NT2/D1 (cell line): Measurements from ENCODE around the gene ANAPC10.

ENCODE experiments used
- DNase-seq: peaks from one replicate; pipeline ENCODE4 v3.0.0-alpha.2; 2011; ENCODE audit warnings: low read depth, low spot score
- H3K27me3 ChIP-seq: 2 replicates; pipeline ENCODE4 v1.6.0; 2011; ENCODE audit warnings: mild to moderate bottlenecking; ENCODE audit not compliant: insufficient read length, insufficient read depth
- H3K36me3 ChIP-seq: 2 replicates; pipeline ENCODE4 v1.6.1; 2011; ENCODE audit warnings: mild to moderate bottlenecking, low read length, mixed read lengths; ENCODE audit not compliant: insufficient read depth, insufficient read length
- H3K4me1 ChIP-seq: 2 replicates; pipeline ENCODE4 v1.5.1; 2011; ENCODE audit not compliant: insufficient read depth, insufficient read length
- H3K4me3 ChIP-seq: 2 replicates; pipeline ENCODE4 v1.5.1; 2011; ENCODE audit warnings: low read depth; ENCODE audit not compliant: insufficient read length
- H3K9ac ChIP-seq: 2 replicates; pipeline ENCODE4 v1.6.0; 2011; ENCODE audit warnings: low read depth; ENCODE audit not compliant: insufficient read length
- H3K9me3 ChIP-seq: 2 replicates; pipeline ENCODE4 v1.5.1; 2011; ENCODE audit warnings: mild to moderate bottlenecking, low read length; ENCODE audit not compliant: insufficient read depth
- SUZ12 ChIP-seq: IDR thresholded peaks from 2 replicates; pipeline ENCODE4 v1.6.1; 2011; ENCODE audit not compliant: insufficient read length, insufficient read depth; ENCODE audit errors: extremely low read depth
- YY1 ChIP-seq: IDR thresholded peaks from 2 replicates; pipeline ENCODE4 v1.6.1; 2011; ENCODE audit not compliant: insufficient read length, insufficient read depth
- ZNF274 ChIP-seq: IDR thresholded peaks from 2 replicates; pipeline ENCODE4 v1.6.1; 2011; ENCODE audit warnings: mild to moderate bottlenecking, low read depth, low read length

ANAPC10 gene

GRCh38 chr4:145097331-145097820 is 620 bp downstream of the ANAPC10 start:
- no peak for DNase-seq
- H3K4me3 ChIP-seq, result peak overlapping the region; percentile 90
- H3K27me3 ChIP-seq, result no peaks in the 10 kb centered on the region
- no peaks in the 10 kb centered on the region for H3K4me1 ChIP-seq
- H3K9me3 ChIP-seq, result no peaks in the 10 kb centered on the region
- H3K36me3 ChIP-seq, result peaks cover 47% of the 10 kb centered on the region
- TF ChIP-seq ZNF274 (no peak), SUZ12 (no peak), YY1 (no peak)
- peak overlapping the region; percentile 95 for H3K9ac ChIP-seq

GRCh38 chr4:145093638-145094037 is 4.4 kb downstream of the ANAPC10 start:
- peaks cover 46% of the 10 kb centered on the region for H3K36me3 ChIP-seq
- DNase-seq, result no peak
- no peak overlapping the region for H3K4me3 ChIP-seq
- H3K9ac ChIP-seq, result no peak overlapping the region
- no peaks in the 10 kb centered on the region for H3K9me3 ChIP-seq
- H3K27me3 ChIP-seq, result no peaks in the 10 kb centered on the region
- H3K4me1 ChIP-seq, result no peaks in the 10 kb centered on the region
- TF ChIP-seq ZNF274, result no peak

DNA sequence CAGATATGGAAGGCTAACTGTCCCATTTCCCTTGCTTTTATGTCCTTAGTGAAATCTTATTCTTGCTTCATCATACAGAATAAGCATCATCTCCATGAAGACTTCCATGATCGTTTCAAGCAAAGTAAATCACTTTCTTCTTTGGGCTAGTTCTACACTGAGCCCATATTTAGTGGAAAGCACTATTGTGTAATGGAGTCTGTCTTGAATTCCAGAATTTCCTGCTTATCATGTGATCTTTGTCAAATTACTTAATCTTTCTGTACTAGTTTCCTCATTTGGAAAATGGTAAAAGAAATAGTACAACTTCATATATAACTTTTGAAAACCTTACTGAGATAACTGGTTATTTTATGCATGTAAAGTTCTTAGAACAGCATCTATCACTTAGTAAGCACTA is 7.6 kb downstream of the ANAPC10 start:
- no peak for DNase-seq
- no peaks in the 10 kb centered on the region for H3K9me3 ChIP-seq
- H3K36me3 ChIP-seq, result peaks cover 43% of the 10 kb centered on the region
- TF ChIP-seq SUZ12, result no peak
- no peak for TF ChIP-seq YY1
- no peak for TF ChIP-seq ZNF274
- no peaks in the 10 kb centered on the region for H3K27me3 ChIP-seq
- no peak overlapping the region for H3K4me3 ChIP-seq
- no peak overlapping the region for H3K9ac ChIP-seq
- no peaks in the 10 kb centered on the region for H3K4me1 ChIP-seq

DNA sequence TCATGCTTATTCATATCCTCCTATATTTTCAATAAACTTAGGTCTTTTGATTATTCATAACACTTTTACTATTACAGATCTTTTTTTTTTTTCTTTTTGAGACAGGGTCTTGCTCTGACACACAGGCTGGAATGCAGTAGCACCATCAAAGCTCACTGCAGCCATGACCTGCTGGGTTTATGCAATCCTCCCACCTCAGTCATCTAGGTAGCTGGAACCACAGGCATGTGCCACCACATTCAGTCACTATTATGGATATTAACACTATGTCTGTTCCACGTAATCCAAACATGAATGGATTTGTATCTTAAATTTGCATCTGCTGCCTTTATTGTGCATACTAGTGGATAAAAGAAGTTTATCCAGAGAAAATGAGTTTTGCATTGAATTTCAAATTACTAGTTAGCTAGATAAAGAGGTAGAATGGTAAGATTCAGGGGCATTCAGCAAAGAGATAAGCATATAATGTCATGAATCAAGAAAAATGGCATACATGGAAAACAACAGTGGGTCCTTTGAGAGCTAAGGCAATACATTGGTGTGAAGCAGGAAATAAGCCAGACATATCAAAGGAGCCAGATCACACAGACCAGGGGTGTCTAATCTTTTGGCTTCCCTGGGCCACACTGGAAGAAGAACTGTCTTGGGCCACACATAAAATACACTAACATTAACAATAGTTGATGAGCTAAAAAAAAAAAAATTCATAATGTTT is 13.9 kb downstream of the ANAPC10 start:
- no peak overlapping the region for H3K4me3 ChIP-seq
- no peak overlapping the region for H3K9ac ChIP-seq
- no peak for DNase-seq
- H3K9me3 ChIP-seq, result no peaks in the 10 kb centered on the region
- no peaks in the 10 kb centered on the region for H3K4me1 ChIP-seq
- peaks cover 12% of the 10 kb centered on the region for H3K36me3 ChIP-seq
- no peaks in the 10 kb centered on the region for H3K27me3 ChIP-seq
- TF ChIP-seq YY1 (no peak), ZNF274 (no peak), SUZ12 (no peak)

GRCh38 chr4:145081756-145082155 is 16.2 kb downstream of the ANAPC10 start:
- no peak for DNase-seq
- Histone ChIP-seq H3K4me3 (no peak overlapping the region), H3K4me1 (no peaks in the 10 kb centered on the region), H3K27me3 (no peaks in the 10 kb centered on the region), H3K9me3 (no peaks in the 10 kb centered on the region), H3K36me3 (peaks cover 9% of the 10 kb centered on the region), H3K9ac (no peak overlapping the region)
- TF ChIP-seq SUZ12 (no peak), ZNF274 (no peak), YY1 (no peak)

GRCh38 chr4:145076469-145076855 is 21.5 kb downstream of the ANAPC10 start:
- Histone ChIP-seq H3K9me3 (no peaks in the 10 kb centered on the region), H3K36me3 (peaks cover 16% of the 10 kb centered on the region), H3K4me1 (no peaks in the 10 kb centered on the region), H3K9ac (no peak overlapping the region), H3K27me3 (no peaks in the 10 kb centered on the region), H3K4me3 (no peak overlapping the region)
- no peak for TF ChIP-seq YY1
- TF ChIP-seq ZNF274, result no peak
- TF ChIP-seq SUZ12, result no peak
- no peak for DNase-seq

GRCh38 chr4:145075742-145076468 is 22.1 kb downstream of the ANAPC10 start:
- no peak overlapping the region for H3K9ac ChIP-seq
- H3K27me3 ChIP-seq, result no peaks in the 10 kb centered on the region

More at GRCh38 chr4:145075742-145076468, 22.1 kb downstream of the ANAPC10 start:
- Histone ChIP-seq H3K4me3 (no peak overlapping the region), H3K9me3 (no peaks in the 10 kb centered on the region), H3K36me3 (peaks cover 13% of the 10 kb centered on the region), H3K4me1 (no peaks in the 10 kb centered on the region)
- DNase-seq, result no peak
- TF ChIP-seq SUZ12 (no peak), YY1 (no peak)
